Mesendoderm (in vitro differentiated cells): ENCODE measurements around the gene TMEM165.
A peak's percentile ranks its signal among the peaks of the same experiment; 100 is the strongest.

Experiments used
- DNase-seq: peaks from one replicate; pipeline ENCODE4 v3.0.0; 2013
- H2AK5ac ChIP-seq: 2 replicates; pipeline ENCODE4 v1.6.1; 2013; ENCODE audit warnings: low read length, inconsistent platforms
- H2BK120ac ChIP-seq: 2 replicates; pipeline ENCODE4 v1.6.1; 2013; ENCODE audit warnings: low read depth, mild to moderate bottlenecking, low read length, moderate library complexity, mixed read lengths
- H2BK15ac ChIP-seq: replicated peaks from 2 replicates; pipeline ENCODE4 v1.6.1; 2013; ENCODE audit warnings: low read depth, mild to moderate bottlenecking, moderate library complexity
- H2BK5ac ChIP-seq: 2 replicates; pipeline ENCODE4 v1.6.1; 2013; ENCODE audit warnings: low read length, inconsistent platforms
- H3K18ac ChIP-seq: 2 replicates; pipeline ENCODE4 v1.6.1; 2013; ENCODE audit warnings: mild to moderate bottlenecking, low read length, mixed read lengths
- H3K23ac ChIP-seq: one replicate; pipeline ENCODE4 v1.6.1; 2013; ENCODE audit warnings: low read length
- H3K27ac ChIP-seq: 2 replicates; pipeline ENCODE4 v1.5.1; 2013; ENCODE audit warnings: low read depth, mild to moderate bottlenecking, inconsistent platforms, low read length, moderate library complexity
- H3K27me3 ChIP-seq: 2 replicates; pipeline ENCODE4 v1.6.1; 2013; ENCODE audit warnings: low read length, control low read depth, mild to moderate bottlenecking, inconsistent platforms; ENCODE audit not compliant: insufficient read depth, poor library complexity
- H3K36me3 ChIP-seq: 2 replicates; pipeline ENCODE4 v1.6.1; 2013; ENCODE audit warnings: low read length, inconsistent platforms; ENCODE audit not compliant: control insufficient read depth, insufficient read depth
- H3K4ac ChIP-seq: one replicate; pipeline ENCODE4 v1.6.1; 2013; ENCODE audit warnings: low read depth, mild to moderate bottlenecking, low read length, moderate library complexity
- H3K4me1 ChIP-seq: 2 replicates; pipeline ENCODE4 v1.6.1; 2013; ENCODE audit warnings: low read depth, low read length, inconsistent platforms; ENCODE audit not compliant: control insufficient read depth
- H3K4me2 ChIP-seq: 2 replicates; pipeline ENCODE4 v1.6.1; 2013; ENCODE audit warnings: low read length
- H3K4me3 ChIP-seq: 2 replicates; pipeline ENCODE4 v1.5.1; 2013; ENCODE audit warnings: mild to moderate bottlenecking, low read length
- H3K56ac ChIP-seq: one replicate; pipeline ENCODE4 v1.6.1; 2013; ENCODE audit warnings: low read length
- H3K79me1 ChIP-seq: 2 replicates; pipeline ENCODE4 v1.6.1; 2013; ENCODE audit warnings: low read length, inconsistent platforms
- H3K79me2 ChIP-seq: 2 replicates; pipeline ENCODE4 v1.6.1; 2013; ENCODE audit warnings: mild to moderate bottlenecking, low read length; ENCODE audit not compliant: control insufficient read depth, insufficient read depth
- H3K9ac ChIP-seq: 2 replicates; pipeline ENCODE4 v1.6.1; 2013; ENCODE audit warnings: low read length, inconsistent platforms
- H4K5ac ChIP-seq: one replicate; pipeline ENCODE4 v1.6.1; 2013; ENCODE audit warnings: low read length
- H4K8ac ChIP-seq: one replicate; pipeline ENCODE4 v1.6.1; 2013; ENCODE audit warnings: low read depth, mild to moderate bottlenecking, control low read depth, low read length, moderate library complexity
- WGBS: extraction: QIAGEN DNeasy Blood & Tissue Kit; methylation state at CpG from one replicate; pipeline ENCODE4 v1.1.7; 2013; ENCODE audit warnings: low lambda C conversion rate, missing lambda C conversion rate; ENCODE audit not compliant: insufficient coverage; ENCODE audit errors: extremely low coverage; 5-methylcytosine and 5-hydroxymethylcytosine counted together

TMEM165 gene

DNA sequence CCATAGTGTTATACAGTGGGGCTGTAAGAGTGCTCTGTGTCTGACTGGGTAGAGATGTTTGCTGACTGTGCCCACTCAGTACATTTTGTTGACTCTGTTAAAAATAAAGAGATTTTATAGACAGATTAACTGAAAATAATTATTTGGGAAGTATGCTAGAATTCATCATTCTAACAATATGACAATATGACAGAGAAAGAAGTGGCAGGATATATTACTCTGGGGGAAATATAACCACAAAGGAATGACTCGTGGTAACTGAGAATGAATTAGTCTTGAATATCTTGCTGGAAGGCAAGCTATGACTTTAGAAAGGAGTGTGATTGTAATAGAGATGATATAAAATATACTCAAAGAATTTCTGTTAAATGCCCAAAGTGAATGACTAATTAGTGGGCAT lies 46.8 kb downstream of the TMEM165 start:
- Histone ChIP-seq H3K4me1 (no peaks in the 10 kb centered on the region), H4K8ac (no peak overlapping the region), H3K4ac (no peak overlapping the region), H3K9ac (no peak overlapping the region), H3K4me2 (no peak overlapping the region), H2BK120ac (no peak overlapping the region), H3K79me2 (no peaks in the 10 kb centered on the region), H3K36me3 (peaks cover 2% of the 10 kb centered on the region), H2BK15ac (no peak overlapping the region), H3K27ac (no peak overlapping the region), H2AK5ac (no peak overlapping the region), H3K79me1 (no peaks in the 10 kb centered on the region), H4K5ac (no peak overlapping the region), H3K18ac (no peak overlapping the region), H3K56ac (no peak overlapping the region), H3K27me3 (no peaks in the 10 kb centered on the region), H2BK5ac (no peak overlapping the region), H3K4me3 (no peak overlapping the region), H3K23ac (no peak overlapping the region)
- WGBS: no CpG with 5 or more reads among the region's 1 CpG
- no peak for DNase-seq

DNA sequence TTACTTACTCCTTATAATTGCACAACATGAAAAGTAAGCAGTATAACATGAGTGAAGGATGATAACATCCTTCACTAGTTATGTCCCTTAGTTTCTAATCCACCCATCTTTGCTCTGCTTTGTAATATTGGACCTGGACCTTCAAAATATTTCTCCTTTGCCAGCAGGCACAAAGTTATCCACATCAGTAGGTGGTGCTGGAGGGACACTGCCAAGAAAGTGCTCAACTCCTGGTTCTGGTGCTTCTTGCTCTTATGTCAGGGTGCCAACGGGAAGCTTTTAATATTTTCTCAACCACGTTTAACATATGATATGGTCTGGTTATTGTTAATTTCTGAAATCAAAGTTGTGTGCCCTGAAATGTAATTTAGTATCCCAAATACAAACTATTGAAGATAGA lies 49.1 kb downstream of the TMEM165 start:
- no peak overlapping the region for H3K56ac ChIP-seq
- DNase-seq: peak; percentile 33
- H3K27me3 ChIP-seq: no peaks in the 10 kb centered on the region
- H3K18ac ChIP-seq: no peak overlapping the region
- H3K79me1 ChIP-seq: no peaks in the 10 kb centered on the region
- no peak overlapping the region for H4K8ac ChIP-seq
- H4K5ac ChIP-seq: no peak overlapping the region
- peaks cover 2% of the 10 kb centered on the region for H3K36me3 ChIP-seq
- no peak overlapping the region for H3K27ac ChIP-seq
- H3K9ac ChIP-seq: no peak overlapping the region
- H3K23ac ChIP-seq: no peak overlapping the region
- no peaks in the 10 kb centered on the region for H3K4me1 ChIP-seq
- H2BK15ac ChIP-seq: no peak overlapping the region
- no peak overlapping the region for H3K4me3 ChIP-seq
- WGBS: no CpG with 5 or more reads among the region's 2 CpGs
- H2BK5ac ChIP-seq: no peak overlapping the region
- no peak overlapping the region for H2AK5ac ChIP-seq
- no peak overlapping the region for H3K4me2 ChIP-seq
- H3K79me2 ChIP-seq: no peaks in the 10 kb centered on the region
- H3K4ac ChIP-seq: no peak overlapping the region
- H2BK120ac ChIP-seq: no peak overlapping the region

DNA sequence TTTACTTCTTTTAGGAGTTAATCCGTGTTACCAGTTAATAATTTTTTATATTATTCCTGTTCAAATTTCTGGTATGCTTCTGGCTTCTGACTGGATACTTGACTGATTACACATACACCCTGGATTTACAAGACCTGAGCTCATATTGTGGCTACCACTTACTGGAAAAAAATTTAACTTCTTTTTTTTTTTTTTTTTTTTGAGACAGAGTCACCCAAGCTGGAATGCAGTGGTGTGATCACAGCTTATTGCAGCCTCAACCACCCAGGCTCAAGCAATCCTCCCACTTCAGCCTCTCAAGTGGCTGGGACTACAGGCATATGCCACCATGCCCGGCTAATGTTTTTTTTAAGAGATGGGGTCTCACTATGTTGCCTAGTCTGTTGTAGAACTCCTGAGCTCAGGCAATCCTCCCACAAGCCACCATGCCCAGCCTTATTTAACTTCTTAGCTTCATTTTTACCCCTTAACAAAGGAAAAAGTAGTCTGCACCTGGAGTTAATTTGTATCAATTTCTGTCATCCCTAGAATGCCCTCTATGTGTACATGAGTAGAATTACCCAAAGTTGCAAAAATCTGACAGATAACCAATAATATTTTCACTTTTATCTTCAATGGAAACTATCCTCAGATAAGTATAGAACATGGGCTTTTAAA lies 50.3 kb downstream of the TMEM165 start:
- Histone ChIP-seq H3K56ac (no peak overlapping the region), H3K4me1 (no peaks in the 10 kb centered on the region), H2BK15ac (no peak overlapping the region), H3K27me3 (no peaks in the 10 kb centered on the region), H3K4me3 (no peak overlapping the region), H3K79me2 (no peaks in the 10 kb centered on the region), H3K23ac (no peak overlapping the region), H3K4ac (no peak overlapping the region), H3K9ac (no peak overlapping the region), H3K4me2 (no peak overlapping the region), H4K5ac (no peak overlapping the region), H3K27ac (no peak overlapping the region), H3K18ac (no peak overlapping the region), H3K36me3 (peaks cover 2% of the 10 kb centered on the region), H3K79me1 (no peaks in the 10 kb centered on the region), H2AK5ac (no peak overlapping the region), H2BK120ac (no peak overlapping the region), H2BK5ac (no peak overlapping the region), H4K8ac (no peak overlapping the region)
- WGBS: no CpG with 5 or more reads among the region's 2 CpGs
- no peak for DNase-seq

DNA sequence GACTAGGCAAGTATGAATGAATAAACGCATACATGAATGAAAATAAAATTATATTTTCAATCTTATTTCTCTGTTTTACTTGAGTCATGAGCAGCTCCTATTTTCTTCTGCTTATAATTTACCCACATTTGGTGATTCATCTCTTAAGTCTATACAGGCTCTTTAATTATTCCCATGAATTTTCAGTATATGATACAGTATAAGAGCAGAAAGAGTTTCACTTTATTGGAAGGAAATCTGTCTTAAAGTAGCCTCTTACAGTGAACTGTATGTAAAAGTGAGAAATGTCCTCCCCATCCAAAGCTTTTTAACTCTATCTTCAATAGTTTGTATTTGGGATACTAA lies 50.8 kb downstream of the TMEM165 start:
- no peak overlapping the region for H3K23ac ChIP-seq
- no peak overlapping the region for H4K8ac ChIP-seq
- H3K27ac ChIP-seq: no peak overlapping the region
- no peaks in the 10 kb centered on the region for H3K27me3 ChIP-seq
- H2BK15ac ChIP-seq: no peak overlapping the region
- H3K79me2 ChIP-seq: no peaks in the 10 kb centered on the region
- peaks cover 2% of the 10 kb centered on the region for H3K36me3 ChIP-seq
- H3K4me2 ChIP-seq: no peak overlapping the region
- DNase-seq: no peak
- no peak overlapping the region for H3K56ac ChIP-seq
- no peak overlapping the region for H3K18ac ChIP-seq
- H3K79me1 ChIP-seq: no peaks in the 10 kb centered on the region
- no peak overlapping the region for H2BK5ac ChIP-seq
- no peak overlapping the region for H3K9ac ChIP-seq
- no peak overlapping the region for H3K4ac ChIP-seq
- H2BK120ac ChIP-seq: no peak overlapping the region
- H3K4me3 ChIP-seq: no peak overlapping the region
- no peak overlapping the region for H2AK5ac ChIP-seq
- WGBS: no CpG with 5 or more reads among the region's 1 CpG
- no peak overlapping the region for H4K5ac ChIP-seq
- no peaks in the 10 kb centered on the region for H3K4me1 ChIP-seq

DNA sequence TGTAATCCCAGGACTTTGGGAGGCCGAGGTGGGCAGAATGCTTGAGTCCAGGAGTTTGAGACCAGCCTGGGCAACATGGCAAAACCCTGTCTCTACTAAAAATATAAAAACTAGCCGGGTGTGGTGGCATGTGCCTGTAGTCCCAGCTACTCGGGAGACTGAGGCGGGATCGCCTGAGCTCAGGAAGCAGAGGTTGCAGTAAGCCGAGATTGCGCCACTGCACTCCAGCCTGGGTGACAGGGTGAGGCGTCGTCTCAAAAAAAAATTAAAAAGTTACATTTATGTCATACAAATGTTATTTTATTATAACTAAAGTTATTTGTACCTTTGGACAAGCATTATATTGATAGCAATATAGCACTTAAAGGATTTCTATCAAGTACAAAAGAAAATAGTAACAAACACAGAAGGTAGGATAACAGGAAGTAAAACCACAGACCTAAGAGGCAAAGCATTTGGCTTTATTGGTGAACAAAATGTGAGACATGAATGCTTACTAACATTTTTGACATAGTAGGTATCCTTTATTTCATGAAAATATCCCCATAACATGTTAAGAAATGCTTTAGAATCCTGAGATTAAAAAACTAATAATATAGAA lies 51.5 kb downstream of the TMEM165 start:
- H3K27me3 ChIP-seq: no peaks in the 10 kb centered on the region
- WGBS: no CpG with 5 or more reads among the region's 9 CpGs
- no peak overlapping the region for H3K56ac ChIP-seq
- H3K18ac ChIP-seq: no peak overlapping the region
- no peaks in the 10 kb centered on the region for H3K4me1 ChIP-seq
- H2BK120ac ChIP-seq: no peak overlapping the region
- no peak overlapping the region for H2AK5ac ChIP-seq
- H3K27ac ChIP-seq: no peak overlapping the region
- H3K9ac ChIP-seq: no peak overlapping the region
- H3K36me3 ChIP-seq: peaks cover 5% of the 10 kb centered on the region
- H2BK15ac ChIP-seq: no peak overlapping the region
- no peak overlapping the region for H3K4me2 ChIP-seq
- no peak overlapping the region for H3K4ac ChIP-seq
- no peak overlapping the region for H3K23ac ChIP-seq
- H3K79me2 ChIP-seq: no peaks in the 10 kb centered on the region
- H4K8ac ChIP-seq: no peak overlapping the region
- H3K4me3 ChIP-seq: no peak overlapping the region
- no peaks in the 10 kb centered on the region for H3K79me1 ChIP-seq
- no peak overlapping the region for H2BK5ac ChIP-seq
- DNase-seq: no peak
- no peak overlapping the region for H4K5ac ChIP-seq

DNA sequence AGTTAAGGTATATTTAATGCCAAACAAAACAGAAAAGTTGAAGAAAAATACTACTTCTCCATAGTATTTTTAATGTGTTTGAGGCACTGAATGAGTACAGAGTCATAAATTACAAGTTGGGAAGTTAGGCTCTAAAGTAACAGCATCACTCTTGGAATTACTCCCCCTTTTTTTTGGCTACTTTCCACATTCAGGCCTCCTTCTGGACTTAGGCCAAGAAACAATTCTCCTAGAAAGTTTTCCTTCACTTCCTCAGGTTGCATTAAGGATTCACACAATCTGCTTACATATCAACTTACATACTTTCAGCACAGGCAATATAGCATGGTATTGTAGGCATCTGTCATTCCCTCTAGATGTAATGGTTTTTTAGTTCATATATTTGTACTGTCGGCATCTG lies 52.1 kb downstream of the TMEM165 start:
- Histone ChIP-seq H3K4ac (no peak overlapping the region), H3K27me3 (no peaks in the 10 kb centered on the region), H3K23ac (no peak overlapping the region), H3K9ac (no peak overlapping the region), H3K56ac (no peak overlapping the region), H3K4me2 (no peak overlapping the region), H3K36me3 (peaks cover 5% of the 10 kb centered on the region), H2BK120ac (no peak overlapping the region), H2AK5ac (no peak overlapping the region), H3K79me2 (no peaks in the 10 kb centered on the region), H3K4me3 (no peak overlapping the region), H3K4me1 (no peaks in the 10 kb centered on the region), H4K5ac (no peak overlapping the region), H2BK15ac (no peak overlapping the region), H3K79me1 (no peaks in the 10 kb centered on the region), H3K18ac (no peak overlapping the region), H4K8ac (no peak overlapping the region), H2BK5ac (no peak overlapping the region), H3K27ac (no peak overlapping the region)
- no CpG with 5 or more reads among the region's 1 CpG for WGBS
- DNase-seq: no peak
